GM23248 (cell line): Measurements from ENCODE around the gene MLXIPL.

ENCODE experiments used
- EZH2 ChIP-seq: fragments of 200-600 bp; sonication (generic); IDR thresholded peaks from 2 replicates; pipeline ENCODE4 v1.6.1; 2018; ENCODE audit warnings: antibody characterized with exemption, mild to moderate bottlenecking; ENCODE audit not compliant: insufficient read depth, poor library complexity, severe bottlenecking
- EZH2phosphoT487 ChIP-seq: fragments of 200-600 bp; sonication (generic); IDR thresholded peaks from 2 replicates; pipeline ENCODE4 v1.6.1; 2018; ENCODE audit warnings: antibody characterized with exemption, moderate library complexity, mild to moderate bottlenecking, low read depth; ENCODE audit not compliant: insufficient read depth

GRCh38 chr7:73599916-73600315 lies 24.4 kb downstream of the MLXIPL start:
- no peak for TF ChIP-seq EZH2phosphoT487
- TF ChIP-seq EZH2: no peak
